OCI-LY1 (cell line): ENCODE data around the gene NUTM2E.
"Not testable (repeated sequence)": the region's sequence is repeated elsewhere in the genome, so short reads cannot be mapped to it uniquely, and the experiment has no call there.

ENCODE experiments used
- EZH2 ChIP-seq: fragments of 200-600 bp; sonication (generic), shearing (Covaris generic); IDR thresholded peaks from 2 replicates; pipeline ENCODE4 v1.8.0; 2017; ENCODE audit warnings: borderline replicate concordance, mixed run types, mild to moderate bottlenecking, antibody characterized with exemption, low read length, moderate library complexity, mixed read lengths
- TF ChIP-seq, protein P1 (sequence below): fragments of 200-600 bp; sonication (generic), shearing (Covaris generic); IDR thresholded peaks from 2 replicates; pipeline ENCODE4 v1.5.1; 2017; ENCODE audit warnings: mild to moderate bottlenecking, antibody characterized with exemption, low read length, moderate library complexity, mixed read lengths

DNA sequence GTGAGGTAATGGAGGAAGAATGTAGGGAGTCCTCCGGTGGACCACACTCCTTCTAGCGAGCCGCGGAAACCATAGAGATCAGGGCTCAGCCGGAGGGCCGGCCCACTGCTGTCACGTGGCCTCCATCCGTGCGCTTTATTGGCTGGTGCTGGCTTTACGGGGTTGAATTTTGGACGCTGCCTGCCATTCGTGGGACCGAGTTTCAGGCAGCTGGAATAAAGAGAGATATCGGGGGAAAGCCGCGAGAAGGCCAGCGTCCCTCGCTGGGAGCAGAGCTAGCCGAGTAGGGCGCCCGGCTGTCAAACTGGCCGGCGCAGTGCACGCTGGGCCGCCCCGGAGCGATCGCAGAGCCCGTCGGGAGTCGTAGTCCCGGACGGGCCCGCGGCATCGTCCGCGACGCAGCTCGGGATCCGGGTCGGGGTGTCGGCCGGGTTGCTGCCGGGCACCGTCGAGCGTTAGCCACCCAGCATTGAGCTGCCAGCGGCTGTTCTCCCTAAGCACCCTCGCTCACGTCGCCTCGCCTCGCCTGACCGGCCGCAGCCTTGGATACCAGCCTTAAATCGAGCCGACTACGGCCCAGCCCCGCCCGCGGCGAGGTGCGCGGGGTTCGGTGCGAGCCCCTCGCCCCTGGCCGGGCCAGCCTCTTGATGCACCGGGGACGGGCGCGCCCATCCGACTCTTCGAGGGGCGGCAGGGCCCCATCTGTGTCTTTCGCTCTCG, at the start of gene NUTM2E:
- TF ChIP-seq, protein P1, sequence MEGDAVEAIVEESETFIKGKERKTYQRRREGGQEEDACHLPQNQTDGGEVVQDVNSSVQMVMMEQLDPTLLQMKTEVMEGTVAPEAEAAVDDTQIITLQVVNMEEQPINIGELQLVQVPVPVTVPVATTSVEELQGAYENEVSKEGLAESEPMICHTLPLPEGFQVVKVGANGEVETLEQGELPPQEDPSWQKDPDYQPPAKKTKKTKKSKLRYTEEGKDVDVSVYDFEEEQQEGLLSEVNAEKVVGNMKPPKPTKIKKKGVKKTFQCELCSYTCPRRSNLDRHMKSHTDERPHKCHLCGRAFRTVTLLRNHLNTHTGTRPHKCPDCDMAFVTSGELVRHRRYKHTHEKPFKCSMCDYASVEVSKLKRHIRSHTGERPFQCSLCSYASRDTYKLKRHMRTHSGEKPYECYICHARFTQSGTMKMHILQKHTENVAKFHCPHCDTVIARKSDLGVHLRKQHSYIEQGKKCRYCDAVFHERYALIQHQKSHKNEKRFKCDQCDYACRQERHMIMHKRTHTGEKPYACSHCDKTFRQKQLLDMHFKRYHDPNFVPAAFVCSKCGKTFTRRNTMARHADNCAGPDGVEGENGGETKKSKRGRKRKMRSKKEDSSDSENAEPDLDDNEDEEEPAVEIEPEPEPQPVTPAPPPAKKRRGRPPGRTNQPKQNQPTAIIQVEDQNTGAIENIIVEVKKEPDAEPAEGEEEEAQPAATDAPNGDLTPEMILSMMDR, result not testable (repeated sequence)
- not testable (repeated sequence) for TF ChIP-seq EZH2
